Measurements from ENCODE around the gene EIF1AX.

EIF1AX gene, protein sequence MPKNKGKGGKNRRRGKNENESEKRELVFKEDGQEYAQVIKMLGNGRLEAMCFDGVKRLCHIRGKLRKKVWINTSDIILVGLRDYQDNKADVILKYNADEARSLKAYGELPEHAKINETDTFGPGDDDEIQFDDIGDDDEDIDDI

DNA sequence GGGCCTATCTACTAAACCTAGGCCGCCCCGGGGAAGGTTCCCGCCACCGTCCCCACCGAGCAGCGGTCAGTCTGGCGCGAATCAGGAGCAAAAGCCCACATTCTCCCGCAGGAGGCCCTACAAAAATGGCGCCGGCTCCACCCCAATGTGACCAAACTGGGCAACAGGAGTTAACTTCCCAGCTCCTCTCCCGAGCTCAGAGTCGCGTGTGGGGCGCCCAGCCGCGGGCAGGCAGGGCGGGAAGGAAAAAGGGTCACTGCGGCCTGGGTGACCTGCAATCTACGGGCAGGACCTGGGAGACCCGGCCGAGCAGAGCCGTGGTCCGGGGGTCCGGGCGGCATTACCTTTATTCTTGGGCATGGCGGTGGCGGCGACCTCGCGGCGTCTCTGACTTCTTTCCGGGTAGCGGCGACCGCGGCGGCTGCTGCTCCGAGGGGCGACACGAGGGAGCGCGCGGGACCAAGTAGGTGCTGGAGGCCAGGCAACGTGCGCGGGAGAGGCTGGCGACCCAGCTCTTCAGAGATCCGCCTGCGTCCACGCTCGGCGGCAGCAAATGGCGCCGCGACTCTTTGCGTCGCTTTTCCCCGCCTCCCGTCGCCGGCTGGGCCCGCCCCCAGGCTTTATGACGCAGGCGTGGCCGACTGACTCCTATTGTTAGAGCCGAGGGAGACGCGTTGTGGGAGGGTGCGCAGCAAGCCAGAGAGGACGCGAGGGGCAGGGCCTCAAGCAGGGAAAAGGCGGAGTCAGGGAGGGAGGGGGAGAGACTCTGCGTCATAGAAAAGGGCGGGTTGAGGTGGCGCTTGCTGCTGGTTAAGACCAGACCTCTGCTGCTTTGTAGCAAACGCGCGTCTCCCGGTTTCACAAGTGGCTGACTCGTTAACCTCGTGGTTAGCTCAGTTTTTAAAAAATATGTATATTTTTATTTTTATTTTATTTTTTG, at the start of gene EIF1AX:
EIF1AX (minus strand) TSS at position 558 of the 940 bp plus-strand sequence; CDS start at position 360, 198 bp downstream.
- DNase-seq (ENCODE audit: low read depth), result peak; percentile 97
- in situ Hi-C loops (cut with HindIII; ENCODE audit: low sequenced_read_pairs), result no loop called here
- TF ChIP-seq, protein P1, sequence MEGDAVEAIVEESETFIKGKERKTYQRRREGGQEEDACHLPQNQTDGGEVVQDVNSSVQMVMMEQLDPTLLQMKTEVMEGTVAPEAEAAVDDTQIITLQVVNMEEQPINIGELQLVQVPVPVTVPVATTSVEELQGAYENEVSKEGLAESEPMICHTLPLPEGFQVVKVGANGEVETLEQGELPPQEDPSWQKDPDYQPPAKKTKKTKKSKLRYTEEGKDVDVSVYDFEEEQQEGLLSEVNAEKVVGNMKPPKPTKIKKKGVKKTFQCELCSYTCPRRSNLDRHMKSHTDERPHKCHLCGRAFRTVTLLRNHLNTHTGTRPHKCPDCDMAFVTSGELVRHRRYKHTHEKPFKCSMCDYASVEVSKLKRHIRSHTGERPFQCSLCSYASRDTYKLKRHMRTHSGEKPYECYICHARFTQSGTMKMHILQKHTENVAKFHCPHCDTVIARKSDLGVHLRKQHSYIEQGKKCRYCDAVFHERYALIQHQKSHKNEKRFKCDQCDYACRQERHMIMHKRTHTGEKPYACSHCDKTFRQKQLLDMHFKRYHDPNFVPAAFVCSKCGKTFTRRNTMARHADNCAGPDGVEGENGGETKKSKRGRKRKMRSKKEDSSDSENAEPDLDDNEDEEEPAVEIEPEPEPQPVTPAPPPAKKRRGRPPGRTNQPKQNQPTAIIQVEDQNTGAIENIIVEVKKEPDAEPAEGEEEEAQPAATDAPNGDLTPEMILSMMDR (IDR thresholded peaks at IDR 0.05; ENCODE audit: low read depth, low read length, missing control alignments), result no peak
- peak within 1 kb of the TSS; percentile 92 for H3K4me3 ChIP-seq (ENCODE audit: low read depth, low read length)

DNA sequence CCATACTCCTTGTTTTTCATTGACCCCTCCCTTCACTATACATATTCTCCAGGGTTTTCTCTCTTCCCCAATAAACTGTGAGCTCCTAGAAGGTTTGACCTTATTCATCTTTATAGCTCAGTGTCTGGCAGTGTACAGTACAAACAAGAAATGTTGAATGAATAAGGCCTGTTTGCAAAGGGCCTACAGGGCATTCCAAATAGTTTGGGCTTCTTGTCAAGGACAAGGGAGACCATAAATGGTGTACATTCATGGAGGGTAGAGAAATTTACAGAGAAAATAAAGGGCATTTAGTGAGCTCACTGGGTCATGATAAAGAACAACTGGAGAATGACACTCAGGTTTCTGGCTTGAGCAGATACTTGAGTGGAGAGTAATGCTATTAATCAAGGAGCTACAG, 47.5 kb upstream of the EIF1AX start:
- TF ChIP-seq, protein P1 (IDR thresholded peaks at IDR 0.05; ENCODE audit: low read depth, low read length, missing control alignments), result no peak
- no peak for DNase-seq (ENCODE audit: low read depth)
- in situ Hi-C loops (cut with HindIII; ENCODE audit: low sequenced_read_pairs), result no loop called here
- no peak overlapping the region for H3K4me3 ChIP-seq (ENCODE audit: low read depth, low read length)

DNA sequence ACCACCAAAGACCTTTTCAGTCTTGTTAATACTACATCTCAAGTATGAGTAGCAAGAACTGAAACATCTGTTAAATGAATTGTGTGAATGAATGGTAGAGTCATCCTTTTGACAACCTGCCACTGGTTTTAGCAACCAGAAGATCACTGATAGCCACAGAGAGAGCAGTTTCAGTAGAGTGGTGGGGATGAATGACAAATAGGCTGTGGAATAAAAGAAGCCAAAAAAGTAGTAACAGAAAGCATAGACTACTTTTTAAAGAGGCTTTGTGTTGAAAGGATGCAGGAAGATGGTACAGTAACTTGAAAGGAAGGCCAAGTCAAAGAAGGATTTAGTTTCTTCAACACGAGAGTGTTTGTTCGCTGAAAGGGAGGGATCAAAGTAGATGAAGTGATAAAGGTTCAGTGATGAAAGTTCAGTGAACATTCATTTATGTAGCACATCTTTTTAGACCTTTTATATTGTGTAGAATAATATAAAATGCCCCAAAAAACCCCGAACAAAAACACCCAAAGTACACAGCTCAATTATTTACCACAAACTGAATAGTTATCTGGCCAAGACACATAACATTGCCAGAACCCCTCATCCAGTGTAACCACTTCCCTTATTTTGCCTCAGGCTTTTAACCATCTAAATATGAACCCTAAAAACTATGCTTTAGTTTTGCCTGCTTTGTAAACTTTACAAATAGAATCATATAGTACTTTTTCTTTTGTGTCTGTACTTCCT, 40.1 kb upstream of the EIF1AX start:
- in situ Hi-C loops (cut with HindIII; ENCODE audit: low sequenced_read_pairs), result no loop called here
- TF ChIP-seq, protein P1 (IDR thresholded peaks at IDR 0.05; ENCODE audit: low read depth, low read length, missing control alignments), result no peak
- no peak for DNase-seq (ENCODE audit: low read depth)
- no peak overlapping the region for H3K4me3 ChIP-seq (ENCODE audit: low read depth, low read length)

DNA sequence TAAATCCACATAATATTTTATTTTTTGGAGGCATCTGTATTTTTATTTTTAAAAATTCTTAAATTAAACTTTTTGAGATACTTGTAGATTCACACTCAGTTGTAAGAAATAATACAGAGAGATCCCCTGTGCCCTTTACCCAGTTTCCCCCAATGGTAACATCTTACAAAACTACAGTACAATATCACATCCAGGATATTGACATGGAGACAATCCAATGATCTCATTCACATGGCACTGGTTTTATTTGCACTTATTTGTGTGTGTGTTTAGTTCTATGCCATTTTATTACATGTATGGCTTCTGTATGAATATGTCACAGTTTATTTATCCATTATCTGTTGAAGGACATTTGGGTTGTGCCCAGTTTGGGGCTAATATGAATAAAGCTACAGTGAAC, 35.5 kb upstream of the EIF1AX start:
- TF ChIP-seq, protein P1 (IDR thresholded peaks at IDR 0.05; ENCODE audit: low read depth, low read length, missing control alignments), result no peak
- no peak overlapping the region for H3K4me3 ChIP-seq (ENCODE audit: low read depth, low read length)
- DNase-seq (ENCODE audit: low read depth), result no peak
- in situ Hi-C loops (cut with HindIII; ENCODE audit: low sequenced_read_pairs), result no loop called here

DNA sequence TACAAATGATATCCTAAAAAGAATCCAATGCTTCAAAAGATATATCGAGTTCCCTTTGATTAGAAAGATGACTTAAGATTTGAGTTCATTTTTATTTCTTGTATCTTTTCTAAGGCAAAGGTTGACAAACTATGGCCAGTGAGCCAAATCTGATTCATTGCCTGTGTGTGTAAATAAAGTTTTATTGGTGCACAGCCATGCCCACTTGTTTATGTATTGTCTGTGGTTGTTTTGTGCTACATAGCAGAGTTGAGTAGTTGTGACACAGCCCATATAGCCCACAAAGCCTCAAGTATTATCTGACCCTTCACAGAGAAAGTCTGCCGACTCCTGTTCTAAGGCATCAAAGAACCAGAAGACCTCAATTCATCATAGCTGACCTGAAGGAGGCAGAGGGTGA, 32.2 kb upstream of the EIF1AX start:
- in situ Hi-C loops (cut with HindIII; ENCODE audit: low sequenced_read_pairs), result no loop called here
- H3K4me3 ChIP-seq (ENCODE audit: low read depth, low read length), result no peak overlapping the region
- TF ChIP-seq, protein P1 (IDR thresholded peaks at IDR 0.05; ENCODE audit: low read depth, low read length, missing control alignments), result no peak
- no peak for DNase-seq (ENCODE audit: low read depth)

DNA sequence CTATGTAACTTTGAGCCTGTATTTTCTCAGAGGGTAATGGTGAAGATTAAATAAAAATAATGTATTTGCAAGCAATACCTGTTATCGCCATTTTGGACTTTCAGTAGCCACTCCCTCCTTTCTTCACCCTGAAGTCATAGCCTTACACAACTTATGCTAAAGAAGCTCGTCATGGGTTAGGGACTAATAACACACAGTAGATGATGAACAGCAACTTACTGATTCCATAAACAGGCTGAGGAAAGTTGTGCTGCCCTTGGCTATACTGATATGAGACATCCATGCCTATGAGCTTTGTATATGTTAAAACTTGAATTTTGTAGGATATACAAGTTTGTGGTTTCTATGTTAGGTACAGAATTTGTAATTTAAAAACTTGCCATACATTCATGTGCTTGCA, 31.7 kb upstream of the EIF1AX start:
- TF ChIP-seq, protein P1 (IDR thresholded peaks at IDR 0.05; ENCODE audit: low read depth, low read length, missing control alignments), result no peak
- no peak for DNase-seq (ENCODE audit: low read depth)
- in situ Hi-C loops (cut with HindIII; ENCODE audit: low sequenced_read_pairs), result no loop called here
- H3K4me3 ChIP-seq (ENCODE audit: low read depth, low read length), result no peak overlapping the region
